B cell (primary cell): ENCODE data around the gene NAPB. TPM values are rescaled to one million over a fixed set of nuclear protein-coding genes. Genes with fewer than 3 reads are reported as not detected.

Experiments used
- ATAC-seq: fragments of 200-7000 bp; cut with Tn5 transposase; one replicate; pipeline ENCODE4 v1.10.0; 2021; ENCODE audit warnings: low read depth, mild to moderate bottlenecking, moderate number of reproducible peaks, moderate library complexity
- CTCF ChIA-PET: fragments of 350-600 bp; sonication (Branson Sonifier 250); formaldehyde crosslinking; loops from one replicate; lab custom pipeline; 2021; ENCODE audit warnings: antibody characterized with exemption, inconsistent platforms; lab: Charles Lee
- POLR2A ChIA-PET: fragments of 350-600 bp; sonication (Branson Sonifier 250); formaldehyde crosslinking; loops from one replicate; lab custom pipeline; 2021; ENCODE audit warnings: antibody characterized with exemption; lab: Charles Lee
- DNase-seq: peaks from one replicate; pipeline ENCODE4 v3.0.0; 2013
- H2AFZ ChIP-seq: 2 replicates; pipeline ENCODE4 v1.6.1; 2012; ENCODE audit warnings: mild to moderate bottlenecking, low read depth, low read length; ENCODE audit not compliant: insufficient read depth, poor library complexity, severe bottlenecking
- H3K27ac ChIP-seq, 2 donors: 1 replicate in 1 of 2; 2 replicates in 1 of 2; pipeline ENCODE4 v1.5.1; 2012 to 2013; ENCODE audit warnings: low read length in 2 of 2, mild to moderate bottlenecking in 2 of 2, moderate library complexity in 1 of 2
- H3K27me3 ChIP-seq, 4 experiments: fragments of 200-600 bp in 1 of 4; sonication (generic) in 1 of 4; replicated peaks in 1 of 4; 1 replicate in 2 of 4; 2 replicates in 2 of 4; pipeline versions ENCODE4 v1.6.1 to v1.7.0; 2013 to 2016; ENCODE audit warnings: low read length in 3 of 4, mild to moderate bottlenecking in 2 of 4, mixed read lengths in 1 of 4, moderate library complexity in 1 of 4; ENCODE audit not compliant: insufficient read depth in 4 of 4, control insufficient read depth in 3 of 4; ENCODE audit errors: control extremely low read depth in 1 of 4
- H3K36me3 ChIP-seq, 2 experiments: replicated peaks in 1 of 2; 1 replicate in 1 of 2; 2 replicates in 1 of 2; pipeline versions ENCODE4 v1.6.1 to v1.7.1; 2013; ENCODE audit warnings: low read length in 1 of 2; ENCODE audit not compliant: insufficient read depth in 2 of 2, control insufficient read depth in 1 of 2; ENCODE audit errors: control extremely low read depth in 1 of 2, extremely low read depth in 1 of 2
- H3K4me1 ChIP-seq, 2 donors: fragments of 200-600 bp in 1 of 2; sonication (generic) in 1 of 2; 1 replicate in 1 of 2; 2 replicates in 1 of 2; pipeline versions ENCODE4 v1.5.1 to v1.6.1; 2013 to 2017; ENCODE audit warnings: low read length in 2 of 2; ENCODE audit not compliant: control insufficient read depth in 2 of 2, insufficient read depth in 2 of 2
- H3K4me2 ChIP-seq: replicated peaks from 2 replicates; pipeline ENCODE3; 2012; ENCODE audit warnings: mild to moderate bottlenecking, low read depth, low read length; ENCODE audit not compliant: poor library complexity, severe bottlenecking
- H3K4me3 ChIP-seq, 5 experiments: fragments of 200-600 bp in 1 of 5; sonication (generic) in 1 of 5; 1 replicate in 3 of 5; 2 replicates in 2 of 5; pipeline versions ENCODE4 v1.5.1 to v1.7.0; 2011 to 2016; ENCODE audit warnings: low read length in 4 of 5, mild to moderate bottlenecking in 4 of 5, low read depth in 2 of 5, control low read depth in 1 of 5, moderate library complexity in 1 of 5; ENCODE audit not compliant: insufficient read depth in 1 of 5; ENCODE audit errors: control extremely low read depth in 1 of 5, extremely low read depth in 1 of 5
- H3K79me2 ChIP-seq: fragments of 200-600 bp; sonication (generic); one replicate; pipeline ENCODE4 v1.6.0; 2016; ENCODE audit warnings: low read length; ENCODE audit not compliant: control insufficient read depth, insufficient read depth
- H3K9ac ChIP-seq: fragments of 200-600 bp; sonication (generic); 2 replicates; pipeline ENCODE4 v1.6.1; 2017; ENCODE audit warnings: mild to moderate bottlenecking, low read length, moderate library complexity
- H3K9me3 ChIP-seq, 3 donors: one replicate each; pipeline versions ENCODE4 v1.6.1 to v1.7.1; 2013; ENCODE audit warnings: low read length in 2 of 3; ENCODE audit not compliant: control insufficient read depth in 2 of 3, insufficient read depth in 1 of 3; ENCODE audit errors: control extremely low read depth in 1 of 3
- H4K20me1 ChIP-seq: 2 replicates; pipeline ENCODE4 v1.6.0; 2012; ENCODE audit warnings: mild to moderate bottlenecking, low read length; ENCODE audit not compliant: insufficient read depth, control insufficient read depth, poor library complexity, severe bottlenecking
- H3K27ac Mint-ChIP-seq: one replicate; pipeline ENCODE4 v1.8.0; 2021; ENCODE audit warnings: mixed read lengths
- H3K27me3 Mint-ChIP-seq: one replicate; pipeline ENCODE4 v1.8.0; 2021; ENCODE audit warnings: mixed read lengths
- H3K4me1 Mint-ChIP-seq: one replicate; pipeline ENCODE4 v1.8.0; 2021; ENCODE audit warnings: mixed read lengths
- H3K4me3 Mint-ChIP-seq: one replicate; pipeline ENCODE4 v1.8.0; 2021; ENCODE audit warnings: mixed read lengths
- H3K9me3 Mint-ChIP-seq: one replicate; pipeline ENCODE4 v1.8.0; 2022; ENCODE audit warnings: mixed read lengths; ENCODE audit not compliant: insufficient read depth
- EZH2 ChIP-seq: IDR thresholded peaks from 2 replicates; pipeline ENCODE4 v1.6.1; 2012; ENCODE audit warnings: borderline replicate concordance, low read depth, mild to moderate bottlenecking, moderate library complexity, low read length; ENCODE audit not compliant: insufficient read depth, poor library complexity, severe bottlenecking
- WGBS: methylation state at CpG from one replicate; pipeline ENCODE4 v1.1.5; 2013; ENCODE audit warnings: missing lambda C conversion rate; ENCODE audit not compliant: insufficient coverage; 5-methylcytosine and 5-hydroxymethylcytosine counted together
- intact Hi-C: fragments of 100-400 bp; cut with micrococcal nuclease; formaldehyde crosslinking; loops from one replicate; pipeline ENCODE4 v1.10.0; 2022
- polyA plus RNA-seq: library from polyadenylated mRNA; depleted of rRNA; stranded (reverse); fragments of >200 nt; gene quantifications from 2 replicates; pipeline ENCODE4 v1.2.3, GENCODE V29; 2012
- total RNA-seq, 2 donors: library from RNA; stranded (reverse); fragments of 120-200 nt in 1 of 2; gene quantifications; 1 replicate in 1 of 2; 2 replicates in 1 of 2; pipeline versions ENCODE4 v1.2.3 to v1.2.4, GENCODE V29; 2013 to 2022
- TF ChIP-seq, protein P1 (sequence below): fragments of 200-600 bp; IDR thresholded peaks from one replicate; pipeline ENCODE4 v1.8.0; 2022; ENCODE audit warnings: antibody characterized with exemption, mild to moderate bottlenecking

Gene NAPB
- total and polyA plus RNA-seq, 2 donors (not counting 1 experiment from before 2014, with no cell fraction given), result 4.1 to 13.0 TPM

DNA sequence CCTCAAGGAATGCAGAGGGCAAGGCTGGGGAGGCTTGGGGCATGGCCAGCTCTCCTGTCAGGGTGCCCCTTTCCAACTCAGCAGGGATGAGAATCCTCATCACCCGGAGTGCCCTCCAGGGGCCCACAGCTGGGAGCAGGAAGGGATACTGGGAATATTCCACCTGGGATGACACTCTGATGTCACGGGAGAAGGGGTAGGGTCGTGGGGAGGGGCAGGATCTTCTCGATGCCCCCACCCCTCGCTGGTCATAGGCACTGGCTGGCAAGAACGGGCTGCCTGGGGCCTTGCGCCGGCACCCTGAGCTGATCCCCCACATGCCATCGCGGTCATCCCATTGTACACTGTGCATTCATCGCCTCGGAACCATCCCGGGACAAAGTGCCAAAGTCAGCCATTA lies 81.3 kb downstream of the NAPB start:
- peaks cover 0 to 3% (median 0%) of the 10 kb centered on the region in 3 donors for H3K9me3 ChIP-seq
- no peaks in the 10 kb centered on the region for H3K4me1 ChIP-seq
- ChIA-PET CTCF (interaction anchor here (0.9 to 3.7 kb wide), 6 partner anchors 10 to 1620 kb away, joined by 3 to 25 read pairs (median 4); partner anchors contain the start of gene NXT1), POLR2A (no interaction called here)
- intact Hi-C loops, result loop anchor here (5.0 kb wide), 1 partner anchor 1003 kb away; no protein-coding TSS in a partner anchor
- Mint-ChIP-seq H3K4me1 (no peaks in the 10 kb centered on the region), H3K9me3 (no peaks in the 10 kb centered on the region), H3K27ac (no peak overlapping the region), H3K4me3 (no peak overlapping the region), H3K27me3 (peaks cover 7% of the 10 kb centered on the region)
- H2AFZ ChIP-seq, result no peak overlapping the region
- no peaks in the 10 kb centered on the region for H3K79me2 ChIP-seq
- H3K27me3 ChIP-seq, result no peaks in the 10 kb centered on the region
- H3K27ac ChIP-seq, result no peak overlapping the region
- no peak overlapping the region for H3K4me2 ChIP-seq
- no peak for DNase-seq
- no peaks in the 10 kb centered on the region for H3K36me3 ChIP-seq
- no peaks in the 10 kb centered on the region for H4K20me1 ChIP-seq
- ATAC-seq, result no peak
- TF ChIP-seq, protein P1, sequence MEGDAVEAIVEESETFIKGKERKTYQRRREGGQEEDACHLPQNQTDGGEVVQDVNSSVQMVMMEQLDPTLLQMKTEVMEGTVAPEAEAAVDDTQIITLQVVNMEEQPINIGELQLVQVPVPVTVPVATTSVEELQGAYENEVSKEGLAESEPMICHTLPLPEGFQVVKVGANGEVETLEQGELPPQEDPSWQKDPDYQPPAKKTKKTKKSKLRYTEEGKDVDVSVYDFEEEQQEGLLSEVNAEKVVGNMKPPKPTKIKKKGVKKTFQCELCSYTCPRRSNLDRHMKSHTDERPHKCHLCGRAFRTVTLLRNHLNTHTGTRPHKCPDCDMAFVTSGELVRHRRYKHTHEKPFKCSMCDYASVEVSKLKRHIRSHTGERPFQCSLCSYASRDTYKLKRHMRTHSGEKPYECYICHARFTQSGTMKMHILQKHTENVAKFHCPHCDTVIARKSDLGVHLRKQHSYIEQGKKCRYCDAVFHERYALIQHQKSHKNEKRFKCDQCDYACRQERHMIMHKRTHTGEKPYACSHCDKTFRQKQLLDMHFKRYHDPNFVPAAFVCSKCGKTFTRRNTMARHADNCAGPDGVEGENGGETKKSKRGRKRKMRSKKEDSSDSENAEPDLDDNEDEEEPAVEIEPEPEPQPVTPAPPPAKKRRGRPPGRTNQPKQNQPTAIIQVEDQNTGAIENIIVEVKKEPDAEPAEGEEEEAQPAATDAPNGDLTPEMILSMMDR, result no peak
- TF ChIP-seq EZH2, result no peak
- H3K9ac ChIP-seq, result no peak overlapping the region
- WGBS, result 87% methylated on average over 12 of the region's 13 CpGs
- no peak overlapping the region for H3K4me3 ChIP-seq

DNA sequence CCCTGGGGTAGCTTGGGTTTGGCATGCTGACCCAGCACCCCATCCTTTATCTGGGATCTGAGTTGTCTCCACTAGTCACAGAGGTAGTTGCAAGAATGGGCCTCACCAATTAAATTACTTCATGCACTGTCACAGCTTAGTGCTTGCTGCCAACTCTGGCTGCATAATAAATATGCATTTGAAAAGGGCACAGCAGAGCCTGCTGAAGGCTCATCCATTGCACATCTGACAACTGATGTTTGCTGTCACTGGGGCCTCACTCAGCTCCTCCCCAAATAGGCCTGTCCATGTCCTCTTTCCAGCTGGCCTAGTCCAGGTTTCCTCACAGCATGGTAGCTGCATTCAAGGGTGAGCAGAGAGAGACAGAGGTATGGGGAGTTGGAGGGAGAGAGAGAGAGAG lies 84.0 kb downstream of the NAPB start:
- Mint-ChIP-seq H3K27ac (no peak overlapping the region), H3K4me1 (peaks cover 9% of the 10 kb centered on the region), H3K27me3 (peaks cover 7% of the 10 kb centered on the region), H3K9me3 (no peaks in the 10 kb centered on the region), H3K4me3 (no peak overlapping the region)
- no peak overlapping the region for H3K4me2 ChIP-seq
- no peaks in the 10 kb centered on the region for H3K79me2 ChIP-seq
- TF ChIP-seq, protein P1, result no peak
- no peak for TF ChIP-seq EZH2
- CTCF ChIA-PET, result interaction anchor here (1.3 kb wide), 1 partner anchor 12 kb away, joined by 5 read pairs; no protein-coding TSS in a partner anchor
- peaks cover 5 to 6% of the 10 kb centered on the region in 2 donors for H3K4me1 ChIP-seq
- no peaks in the 10 kb centered on the region for H3K36me3 ChIP-seq
- H3K9ac ChIP-seq, result no peak overlapping the region
- no peak overlapping the region for H2AFZ ChIP-seq
- no peak overlapping the region for H3K27ac ChIP-seq
- no peaks in the 10 kb centered on the region for H3K27me3 ChIP-seq
- DNase-seq, result no peak
- H4K20me1 ChIP-seq, result no peaks in the 10 kb centered on the region
- H3K4me3 ChIP-seq, result no peak overlapping the region
- ATAC-seq, result no peak
- no peaks in the 10 kb centered on the region for H3K9me3 ChIP-seq
- POLR2A ChIA-PET, result no interaction called here
- intact Hi-C loops, result no loop called here
